Hindlimb muscle (tissue), 1 donor: Measurements from ENCODE around the gene NFIA. TPM values are rescaled to one million over a fixed set of nuclear protein-coding genes. Genes with fewer than 3 reads are reported as not detected.
"Not testable (repeated sequence)": the region's sequence is repeated elsewhere in the genome, so short reads cannot be mapped to it uniquely, and the experiment has no call there.

Experiments used
- DNase-seq: peaks from one replicate; pipeline ENCODE4 v3.0.0-alpha.2; 2013
- polyA plus RNA-seq: library from polyadenylated mRNA; unstranded; fragments of 120-200 nt; gene quantifications from one replicate; pipeline ENCODE4 v1.2.1, GENCODE V29; 2013; ENCODE audit not compliant: insufficient read length

Gene NFIA
- polyA plus RNA-seq, 1 donor: 32.9 TPM

DNA sequence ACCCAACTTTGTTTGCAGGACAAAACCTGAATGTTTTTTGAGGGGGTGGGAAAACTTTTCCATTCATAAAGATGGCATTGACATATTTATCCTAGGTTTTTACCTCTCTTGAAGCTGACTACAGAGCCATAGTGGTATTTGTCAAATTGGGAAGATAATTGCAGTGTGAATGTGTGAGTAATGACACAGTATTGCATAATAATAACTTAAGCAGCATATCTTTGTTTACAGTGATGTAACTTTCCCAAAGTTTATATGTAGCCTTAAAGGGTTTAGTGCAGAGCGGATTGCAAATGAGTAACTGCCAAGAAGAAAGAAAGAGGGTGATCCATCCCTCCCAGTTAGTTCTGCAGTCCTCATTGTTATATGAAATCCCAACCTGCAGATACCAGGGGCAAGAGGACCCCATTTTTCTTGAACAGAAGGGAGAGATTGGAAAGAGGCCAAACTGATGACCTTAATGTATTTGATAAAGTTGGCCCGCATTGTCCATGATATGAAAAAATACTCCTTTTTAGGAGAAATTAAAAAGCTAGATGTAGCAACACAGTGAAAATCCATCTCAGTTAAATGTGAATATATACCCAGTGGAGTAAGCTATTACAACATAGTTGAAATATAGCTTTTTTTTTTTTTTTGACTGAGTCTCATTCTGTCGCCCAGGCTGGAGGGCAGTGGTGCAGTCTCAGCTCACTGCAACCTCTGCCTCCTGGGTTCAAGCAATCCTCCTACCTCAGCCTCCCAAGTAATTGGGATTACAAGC, 23.7 kb upstream of the NFIA start:
- no peak for DNase-seq

DNA sequence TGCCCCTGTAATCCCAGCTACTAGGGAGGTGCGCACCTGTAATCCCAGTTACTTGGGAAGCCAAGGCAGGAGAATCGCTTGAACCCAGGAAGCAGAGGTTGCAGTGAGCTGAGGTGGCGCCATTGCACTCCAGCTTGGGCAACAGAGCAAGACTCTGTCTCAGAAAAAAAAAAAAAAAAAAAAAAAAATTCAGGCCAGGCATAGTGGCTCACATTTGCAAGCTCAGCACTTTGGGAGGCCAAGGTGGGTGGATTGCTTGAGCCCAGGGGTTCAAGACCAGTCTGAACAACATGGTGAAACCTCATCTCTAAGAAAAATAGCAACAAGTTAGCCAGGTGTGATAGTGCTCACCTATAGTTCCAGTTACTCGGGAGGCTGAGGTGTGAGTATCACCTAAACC, 20.8 kb upstream of the NFIA start:
- not testable (repeated sequence) for DNase-seq

- DNase-seq: no peak
Measured at GRCh38 chr1:61064673-61065072, 17.7 kb upstream of the NFIA start.

- DNase-seq: no peak
Measured at GRCh38 chr1:61067446-61068019, 14.8 kb upstream of the NFIA start.

GRCh38 chr1:61070054-61070453, 12.3 kb upstream of the NFIA start:
- DNase-seq: no peak

DNA sequence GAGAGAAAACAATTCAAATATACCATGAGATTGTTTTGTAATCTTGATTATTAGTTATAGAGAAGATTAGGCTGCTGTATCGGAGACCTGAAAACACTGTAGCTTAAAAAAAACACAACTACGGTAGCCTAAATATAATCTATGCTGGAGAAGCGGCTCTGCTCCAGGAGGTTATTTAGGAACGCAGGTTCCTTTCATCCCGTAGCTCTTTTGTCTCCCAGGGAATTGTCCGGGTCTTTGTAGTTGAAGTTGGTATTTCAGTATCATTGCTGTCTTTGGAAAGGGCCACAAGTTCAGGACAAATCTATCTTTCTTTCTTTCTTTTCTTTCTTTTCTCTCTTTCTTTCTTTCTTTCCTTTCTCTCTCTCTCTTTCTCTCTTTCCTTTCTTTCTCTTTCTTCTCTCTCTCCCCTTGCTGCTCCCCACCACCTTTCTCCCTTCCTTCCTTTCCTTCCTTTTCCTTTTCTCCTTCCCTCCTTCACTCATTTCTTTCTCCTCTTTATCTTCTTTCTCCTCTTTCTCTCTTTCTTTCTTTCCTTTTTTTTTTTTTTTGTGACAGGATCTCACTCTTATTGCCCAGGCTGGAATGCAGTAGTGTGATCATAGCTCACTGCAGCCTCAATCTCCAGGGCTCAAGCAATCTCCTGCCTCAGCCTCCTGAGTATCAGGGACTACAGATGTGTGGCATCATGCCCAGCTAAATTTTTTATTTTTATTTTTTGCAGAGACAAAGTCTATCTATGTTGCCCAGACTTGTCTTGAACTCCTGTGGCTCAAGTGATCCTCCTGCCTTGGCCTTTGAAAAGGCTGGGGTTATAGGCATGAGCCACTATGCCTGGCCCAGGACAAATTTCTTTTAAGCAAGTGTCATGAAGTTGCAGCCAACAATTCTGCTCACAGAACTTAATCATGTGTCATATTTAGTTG, 10.9 kb upstream of the NFIA start:
- no peak for DNase-seq

GRCh38 chr1:61073871-61074270, 8.5 kb upstream of the NFIA start:
- no peak for DNase-seq

- not testable (repeated sequence) for DNase-seq
Measured at GRCh38 chr1:61075833-61076232, 6.5 kb upstream of the NFIA start.

GRCh38 chr1:61076728-61077675, 5.4 kb upstream of the NFIA start:
- peak; percentile 86 for DNase-seq

GRCh38 chr1:61077676-61078541, 4.5 kb upstream of the NFIA start:
- DNase-seq: peak; percentile 97

DNA sequence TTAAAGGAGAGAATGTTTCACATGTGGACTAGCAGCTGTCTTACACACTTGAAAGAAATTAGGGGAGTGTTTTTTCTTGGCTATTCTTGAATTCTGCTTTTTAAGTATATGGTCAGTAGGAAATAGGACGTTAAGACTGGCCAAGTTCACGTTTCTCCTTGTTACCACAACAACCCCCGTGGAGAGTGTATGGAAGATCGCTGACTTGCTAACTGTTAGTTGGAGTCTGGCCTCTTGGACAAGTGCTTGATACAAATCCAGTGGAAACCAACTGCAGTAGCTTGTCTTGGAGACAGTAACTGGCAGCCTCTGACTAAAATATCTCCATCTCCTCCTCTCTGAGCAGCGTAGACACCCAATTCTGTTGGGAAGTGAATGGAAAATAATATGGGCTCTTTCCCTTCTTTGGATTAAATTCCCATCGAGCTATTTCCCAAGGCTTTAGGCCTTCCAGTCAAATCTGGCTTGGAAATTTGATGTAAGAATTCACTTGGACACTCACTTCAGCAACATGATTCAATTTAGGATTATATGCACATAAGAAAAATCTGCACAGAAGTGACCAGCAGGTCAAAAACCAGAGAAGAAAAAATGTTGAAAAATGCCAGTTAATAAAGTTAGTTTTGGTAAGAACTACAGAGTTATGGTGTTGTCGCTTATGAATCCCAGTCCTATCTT, 3.6 kb upstream of the NFIA start:
- peak; percentile 88 for DNase-seq

DNA sequence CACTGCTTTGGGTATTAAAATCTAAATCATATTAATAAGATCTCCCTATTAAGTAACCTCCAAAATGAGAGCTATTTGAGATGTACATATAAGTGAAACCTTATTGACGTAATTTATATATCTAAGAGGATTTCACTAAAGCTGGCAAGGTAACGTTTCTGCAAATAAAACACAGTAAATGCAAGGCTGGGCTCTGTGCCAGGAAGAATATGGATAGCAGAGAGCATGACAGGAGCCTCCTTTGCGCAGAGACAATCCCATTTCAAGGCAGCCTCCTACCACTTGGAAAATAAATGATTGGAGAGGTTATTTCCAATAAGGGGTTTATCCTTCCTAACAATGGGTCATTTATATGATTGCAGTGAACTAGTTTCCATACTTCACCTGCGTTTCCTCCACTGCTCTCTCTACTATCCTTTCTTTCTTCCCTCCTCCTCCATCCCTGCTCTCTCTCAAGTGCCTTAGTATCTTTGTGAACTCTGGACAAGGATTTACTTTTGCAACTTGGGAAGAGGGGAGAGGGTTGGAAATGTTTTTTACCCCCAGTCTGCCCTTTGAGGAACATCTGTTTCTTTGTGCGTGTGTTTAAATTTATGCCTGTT, 3.0 kb upstream of the NFIA start:
- DNase-seq: peak; percentile 81

DNA sequence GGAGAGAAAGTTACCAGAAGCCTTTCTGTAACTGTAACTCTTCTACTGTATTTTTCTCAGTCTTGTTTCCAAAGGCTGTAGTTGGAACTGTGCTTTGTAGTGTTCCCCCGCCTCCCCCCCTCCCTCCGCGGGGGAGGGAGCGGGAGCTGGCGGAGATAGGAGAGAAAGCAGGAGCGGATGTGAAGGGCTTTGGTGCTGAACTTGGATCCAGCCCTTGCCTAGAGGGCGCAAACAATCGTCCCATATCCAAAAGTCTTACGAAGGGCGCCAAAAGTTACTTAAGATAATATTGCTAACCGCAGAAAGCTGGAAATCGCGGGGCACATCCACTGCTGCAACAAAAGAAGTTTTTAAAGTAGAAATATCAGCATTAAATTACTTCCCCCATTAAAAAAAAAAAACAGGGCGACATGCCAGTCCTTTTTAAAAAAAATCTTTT, 2.4 kb upstream of the NFIA start:
- peak; percentile 94 for DNase-seq

- peak; percentile 77 for DNase-seq
Measured at GRCh38 chr1:61080413-61081143, 1.8 kb upstream of the NFIA start.

- DNase-seq: peak; percentile 60
Measured at GRCh38 chr1:61081144-61081685, 1.1 kb upstream of the NFIA start.

GRCh38 chr1:61081686-61082310, 563 bp upstream of the NFIA start:
- peak; percentile 82 for DNase-seq

DNA sequence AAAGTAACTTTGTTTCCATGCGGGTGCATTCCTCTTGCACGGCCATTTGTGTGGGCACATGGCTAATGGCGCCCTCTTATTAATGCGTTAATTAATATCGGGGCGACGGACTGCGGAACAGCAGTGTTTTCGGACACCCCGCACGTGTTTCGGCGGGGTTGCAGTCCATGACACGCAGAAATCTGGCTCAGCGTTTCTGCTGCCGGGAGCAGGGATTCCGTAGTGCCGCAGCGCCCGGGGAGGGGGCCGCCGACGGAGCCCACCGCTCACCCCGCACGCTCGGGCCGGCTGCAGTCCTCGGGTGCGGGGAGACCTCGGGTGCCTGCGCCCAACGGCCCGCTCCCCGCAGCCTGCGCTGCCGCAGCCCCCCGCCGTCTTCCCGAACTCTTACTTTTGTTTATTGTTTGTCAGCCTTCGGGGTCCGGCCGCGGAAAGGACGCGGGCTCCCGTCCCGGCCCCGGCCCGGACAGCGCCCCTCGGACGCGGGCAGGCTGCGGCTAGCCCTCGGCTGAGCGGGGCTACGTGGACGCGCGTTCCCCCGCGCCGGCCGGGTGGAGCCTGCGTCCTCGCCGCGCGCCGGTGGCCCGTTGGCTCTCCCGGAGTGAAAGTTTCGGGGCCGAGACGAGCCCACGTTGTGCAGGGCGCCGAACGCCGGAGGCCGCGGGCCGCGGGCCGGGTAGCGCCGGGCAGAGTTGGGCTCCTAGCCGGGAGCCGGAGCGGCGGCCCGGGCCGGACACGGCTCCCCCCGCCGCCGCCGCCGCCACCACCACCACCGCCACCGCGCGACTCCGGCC, 849 bp downstream of the NFIA start:
- DNase-seq: no peak
